Activated T-helper 1 cell treated with anti-CD3 and anti-CD28 coated beads, Interleukin-12 subunit alpha, Interleukin-12 subunit beta, Interleukin-2, Interleukin-4 antibody, amounts not matched to agents 30 ng/mL and 10 ng/mL and 1 ng/mL, durations not matched to agents 14 hours and 24 hours and 36 hours (primary cell): ENCODE results near the gene CPVL. TPM values are rescaled to one million over a fixed set of nuclear protein-coding genes. Genes with fewer than 3 reads are reported as not detected.

Experiments
- DNase-seq: peaks from one replicate; pipeline ENCODE4 v3.0.0; 2021; ENCODE audit warnings: low spot score
- H3K27ac Mint-ChIP-seq: one replicate; pipeline ENCODE4 v1.8.0; 2021; ENCODE audit warnings: mild to moderate bottlenecking, mixed read lengths
- H3K27me3 Mint-ChIP-seq: one replicate; pipeline ENCODE4 v1.8.0; 2022; ENCODE audit warnings: mild to moderate bottlenecking, moderate library complexity, mixed read lengths; ENCODE audit not compliant: insufficient read depth
- H3K36me3 Mint-ChIP-seq: one replicate; pipeline ENCODE4 v1.8.0; 2021; ENCODE audit warnings: low read depth, mixed read lengths
- H3K4me1 Mint-ChIP-seq: one replicate; pipeline ENCODE4 v1.8.0; 2021; ENCODE audit warnings: low read depth, mixed read lengths
- H3K4me3 Mint-ChIP-seq: one replicate; pipeline ENCODE4 v1.8.0; 2021; ENCODE audit warnings: mild to moderate bottlenecking, moderate library complexity, mixed read lengths
- H3K9me3 Mint-ChIP-seq: one replicate; pipeline ENCODE4 v1.8.0; 2021; ENCODE audit warnings: mixed read lengths
- intact Hi-C: fragments of 100-400 bp; cut with micrococcal nuclease; formaldehyde crosslinking; loops from one replicate; pipeline ENCODE4 v1.15.1; 2024
- total RNA-seq: library from RNA; stranded (reverse); gene quantifications from 2 replicates; pipeline ENCODE4 v1.2.3, GENCODE V29; 2022

Gene CPVL
- total RNA-seq, 1 donor from 2014 or later = not detected

DNA sequence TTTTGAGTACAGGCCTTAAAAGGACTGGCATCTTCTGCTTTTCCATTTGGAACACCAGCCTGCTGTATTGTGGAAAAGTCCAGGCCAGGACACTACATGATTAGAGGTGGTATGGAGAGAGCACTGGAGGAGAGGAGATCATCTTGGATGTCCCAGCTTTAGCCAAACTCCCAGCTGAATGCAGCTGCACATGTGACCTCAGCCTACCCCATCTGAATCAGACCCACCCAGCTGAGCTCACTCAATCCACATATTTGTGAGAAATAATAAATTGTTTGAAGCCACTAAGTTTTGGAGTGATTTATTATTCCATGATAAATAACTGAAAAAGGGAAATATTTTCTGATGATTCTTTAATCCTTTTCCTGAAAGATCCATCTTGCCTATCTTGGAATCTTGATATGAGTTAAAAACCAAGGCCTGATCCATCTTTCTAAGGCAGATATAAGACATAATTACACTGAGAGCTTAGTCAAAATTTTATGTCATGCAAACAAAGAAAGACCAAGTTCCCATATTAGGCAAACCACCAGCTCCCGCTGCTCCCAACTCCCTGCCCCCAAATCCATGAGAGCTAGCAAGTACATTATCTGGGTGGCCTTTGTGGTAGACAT lies 133.1 kb downstream of the CPVL start:
- Mint-ChIP-seq H3K36me3 (no peaks in the 10 kb centered on the region), H3K4me3 (no peak overlapping the region), H3K4me1 (no peaks in the 10 kb centered on the region), H3K27me3 (peaks cover 2% of the 10 kb centered on the region), H3K27ac (no peak overlapping the region), H3K9me3 (no peaks in the 10 kb centered on the region)
- no peak for DNase-seq
- intact Hi-C loops = no loop called here

DNA sequence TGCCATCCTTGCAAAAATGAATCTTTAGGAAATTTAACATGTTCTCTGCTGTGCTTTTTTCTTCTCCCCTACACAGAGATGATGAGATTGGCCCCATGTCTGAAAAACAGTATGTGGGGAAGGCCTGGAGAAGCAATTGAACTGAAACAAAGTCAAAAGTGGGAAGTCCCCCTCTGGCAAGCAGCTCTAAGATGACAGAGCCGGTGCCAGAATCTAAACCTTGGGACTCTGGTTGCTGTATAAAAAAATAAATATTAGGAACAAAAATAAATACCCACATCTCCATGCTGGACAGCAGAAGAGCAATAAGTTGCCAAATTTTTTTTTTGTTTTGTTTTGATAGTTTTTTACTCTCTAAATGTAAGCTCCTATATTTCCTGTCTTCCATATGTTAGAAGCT lies 136.4 kb downstream of the CPVL start:
- Mint-ChIP-seq H3K9me3 (no peaks in the 10 kb centered on the region), H3K27ac (no peak overlapping the region), H3K27me3 (peaks cover 2% of the 10 kb centered on the region), H3K4me1 (no peaks in the 10 kb centered on the region), H3K4me3 (no peak overlapping the region), H3K36me3 (no peaks in the 10 kb centered on the region)
- DNase-seq = no peak
- intact Hi-C loops = no loop called here

GRCh38 chr7:29008590-29008989 lies 137.7 kb downstream of the CPVL start:
- intact Hi-C loops = no loop called here
- Mint-ChIP-seq H3K27ac (no peak overlapping the region), H3K36me3 (no peaks in the 10 kb centered on the region), H3K4me3 (no peak overlapping the region), H3K27me3 (no peaks in the 10 kb centered on the region), H3K9me3 (no peaks in the 10 kb centered on the region), H3K4me1 (no peaks in the 10 kb centered on the region)
- no peak for DNase-seq

- Mint-ChIP-seq H3K9me3 (no peaks in the 10 kb centered on the region), H3K4me3 (no peak overlapping the region), H3K4me1 (no peaks in the 10 kb centered on the region), H3K27ac (no peak overlapping the region), H3K36me3 (no peaks in the 10 kb centered on the region), H3K27me3 (no peaks in the 10 kb centered on the region)
- DNase-seq = no peak
- intact Hi-C loops = no loop called here
Measured at GRCh38 chr7:29007127-29007526, 139.2 kb downstream of the CPVL start.

- no peak for DNase-seq
- Mint-ChIP-seq H3K36me3 (no peaks in the 10 kb centered on the region), H3K27me3 (no peaks in the 10 kb centered on the region), H3K9me3 (no peaks in the 10 kb centered on the region), H3K4me3 (no peak overlapping the region), H3K27ac (no peak overlapping the region), H3K4me1 (no peaks in the 10 kb centered on the region)
- intact Hi-C loops = no loop called here
Measured at GRCh38 chr7:29005829-29006228, 140.5 kb downstream of the CPVL start.

DNA sequence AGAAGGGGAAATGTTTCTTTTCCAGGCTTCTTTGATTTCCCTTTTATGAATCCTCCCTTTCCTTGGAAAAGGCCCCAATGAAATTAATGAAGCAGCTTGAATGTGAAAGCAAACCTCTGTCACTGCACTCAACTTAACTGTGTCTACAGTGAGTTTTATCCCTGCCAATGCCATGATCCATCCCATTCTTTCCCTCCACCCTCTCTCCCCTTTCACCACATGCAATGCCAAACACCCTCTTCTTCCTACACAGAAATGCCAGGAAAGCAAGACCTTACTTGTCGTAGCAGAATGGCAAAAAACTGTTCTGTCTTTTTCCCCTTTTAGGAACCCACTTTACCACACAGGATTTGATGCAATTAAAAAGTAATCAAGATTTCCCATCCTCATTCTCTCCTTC lies 140.9 kb downstream of the CPVL start:
- Mint-ChIP-seq H3K4me3 (no peak overlapping the region), H3K27me3 (no peaks in the 10 kb centered on the region), H3K9me3 (no peaks in the 10 kb centered on the region), H3K36me3 (no peaks in the 10 kb centered on the region), H3K27ac (no peak overlapping the region), H3K4me1 (no peaks in the 10 kb centered on the region)
- DNase-seq = no peak
- intact Hi-C loops = no loop called here

GRCh38 chr7:29003703-29004102 lies 142.6 kb downstream of the CPVL start:
- Mint-ChIP-seq H3K36me3 (no peaks in the 10 kb centered on the region), H3K27ac (no peak overlapping the region), H3K9me3 (no peaks in the 10 kb centered on the region), H3K27me3 (no peaks in the 10 kb centered on the region), H3K4me1 (no peaks in the 10 kb centered on the region), H3K4me3 (no peak overlapping the region)
- intact Hi-C loops = no loop called here
- no peak for DNase-seq

- Mint-ChIP-seq H3K9me3 (no peaks in the 10 kb centered on the region), H3K4me3 (no peak overlapping the region), H3K27ac (no peak overlapping the region), H3K4me1 (no peaks in the 10 kb centered on the region), H3K36me3 (no peaks in the 10 kb centered on the region), H3K27me3 (peaks cover 1% of the 10 kb centered on the region)
- intact Hi-C loops = no loop called here
- no peak for DNase-seq
Measured at GRCh38 chr7:29000717-29001076, 145.6 kb downstream of the CPVL start.

GRCh38 chr7:28999895-29000716 lies 146.2 kb downstream of the CPVL start:
- H3K4me3 Mint-ChIP-seq = no peak overlapping the region
- DNase-seq = no peak
- peaks cover 3% of the 10 kb centered on the region for H3K27me3 Mint-ChIP-seq
- no peaks in the 10 kb centered on the region for H3K4me1 Mint-ChIP-seq
- intact Hi-C loops = no loop called here
- H3K36me3 Mint-ChIP-seq = no peaks in the 10 kb centered on the region
- H3K9me3 Mint-ChIP-seq = no peaks in the 10 kb centered on the region
- H3K27ac Mint-ChIP-seq = no peak overlapping the region

DNA sequence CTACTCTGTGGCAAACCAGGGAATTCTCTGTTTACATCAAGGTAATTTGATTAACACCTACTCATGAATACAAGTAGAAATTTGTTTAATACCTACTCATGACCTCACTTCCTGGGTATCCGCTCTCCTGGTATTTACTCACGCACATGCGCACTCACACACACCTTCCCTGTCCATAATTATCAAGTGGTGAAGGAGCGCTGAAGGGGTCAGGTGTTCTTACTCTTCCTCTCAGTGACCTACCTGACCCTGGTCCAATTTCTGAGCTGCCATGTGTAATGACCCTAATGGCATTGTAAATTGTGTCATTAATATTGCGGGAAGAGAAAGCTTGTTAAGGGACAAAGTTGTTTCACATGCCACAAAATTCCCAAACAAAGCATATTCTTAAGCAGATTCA lies 146.9 kb downstream of the CPVL start:
- H3K27me3 Mint-ChIP-seq = peaks cover 3% of the 10 kb centered on the region
- H3K36me3 Mint-ChIP-seq = no peaks in the 10 kb centered on the region
- no peaks in the 10 kb centered on the region for H3K4me1 Mint-ChIP-seq
- H3K9me3 Mint-ChIP-seq = no peaks in the 10 kb centered on the region
- DNase-seq = no peak
- no peak overlapping the region for H3K27ac Mint-ChIP-seq
- intact Hi-C loops = no loop called here
- H3K4me3 Mint-ChIP-seq = no peak overlapping the region

- Mint-ChIP-seq H3K36me3 (no peaks in the 10 kb centered on the region), H3K27ac (no peak overlapping the region), H3K9me3 (no peaks in the 10 kb centered on the region), H3K27me3 (peaks cover 3% of the 10 kb centered on the region), H3K4me3 (no peak overlapping the region), H3K4me1 (no peaks in the 10 kb centered on the region)
- no peak for DNase-seq
- intact Hi-C loops = no loop called here
Measured at GRCh38 chr7:28998105-28998504, 148.2 kb downstream of the CPVL start.

GRCh38 chr7:28996836-28997235 lies 149.5 kb downstream of the CPVL start:
- H3K36me3 Mint-ChIP-seq = no peaks in the 10 kb centered on the region
- no peak overlapping the region for H3K27ac Mint-ChIP-seq
- intact Hi-C loops = no loop called here
- H3K4me3 Mint-ChIP-seq = no peak overlapping the region
- peaks cover 3% of the 10 kb centered on the region for H3K27me3 Mint-ChIP-seq
- no peaks in the 10 kb centered on the region for H3K9me3 Mint-ChIP-seq
- H3K4me1 Mint-ChIP-seq = no peaks in the 10 kb centered on the region
- DNase-seq = no peak

DNA sequence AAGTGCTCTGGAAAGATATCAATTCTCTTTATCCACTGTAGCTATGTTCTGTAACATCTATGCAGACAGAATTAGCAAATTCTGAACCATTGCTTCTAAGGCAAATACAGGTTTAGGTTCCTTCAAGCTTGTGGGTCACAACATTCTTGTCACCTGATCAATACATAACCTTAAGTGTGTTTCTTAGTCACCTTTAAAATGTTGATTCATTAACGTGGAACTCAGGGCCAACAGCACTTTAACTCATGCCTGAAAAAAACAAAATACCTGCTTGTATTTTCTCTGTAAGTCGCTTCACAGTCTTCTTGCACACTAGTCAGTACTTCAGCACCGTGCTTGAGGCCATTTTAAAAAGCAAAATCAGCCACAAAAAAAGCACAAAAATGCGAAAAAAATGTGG lies 153.0 kb downstream of the CPVL start:
- intact Hi-C loops = no loop called here
- no peak for DNase-seq
- H3K27ac Mint-ChIP-seq = no peak overlapping the region
- no peaks in the 10 kb centered on the region for H3K4me1 Mint-ChIP-seq
- H3K27me3 Mint-ChIP-seq = peaks cover 3% of the 10 kb centered on the region
- H3K9me3 Mint-ChIP-seq = no peaks in the 10 kb centered on the region
- H3K4me3 Mint-ChIP-seq = no peak overlapping the region
- no peaks in the 10 kb centered on the region for H3K36me3 Mint-ChIP-seq
